BJ (cell line): ENCODE measurements around the gene CFAP97D2. TPM values are rescaled to one million over a fixed set of nuclear protein-coding genes. Genes with fewer than 3 reads are reported as not detected.

Experiments used
- CTCF ChIA-PET: fragments of 350-600 bp; formaldehyde crosslinking; extraction: SDS; loops from one replicate; lab custom pipeline; 2021; ENCODE audit warnings: antibody characterized with exemption, inconsistent platforms; lab: Yijun Ruan, JAX
- POLR2A ChIA-PET: fragments of 300-600 bp; sonication (Branson Sonifier 250); formaldehyde crosslinking; extraction: SDS; loops from one replicate; lab custom pipeline; 2021; ENCODE audit warnings: antibody characterized with exemption; lab: Charles Lee
- DNase-seq: peaks from one replicate; pipeline ENCODE4 v3.0.0-alpha.2; 2011; ENCODE audit warnings: low read depth
- H3K27me3 ChIP-seq: 2 replicates; pipeline ENCODE4 v1.6.0; 2011; ENCODE audit warnings: low read length; ENCODE audit not compliant: control insufficient read depth, insufficient read depth
- H3K36me3 ChIP-seq: 2 replicates; pipeline ENCODE4 v1.5.1; 2011; ENCODE audit warnings: low read length; ENCODE audit not compliant: control insufficient read depth, insufficient read depth
- H3K4me3 ChIP-seq: 2 replicates; pipeline ENCODE4 v1.5.1; 2011; ENCODE audit warnings: low read depth, mild to moderate bottlenecking, control low read depth, low read length
- CTCF ChIP-seq: IDR thresholded peaks from 2 replicates; pipeline ENCODE4 v1.5.1; 2011; ENCODE audit warnings: low read depth, mild to moderate bottlenecking, control low read depth, inconsistent platforms, low read length, moderate library complexity; ENCODE audit not compliant: insufficient read depth
- polyA plus RNA-seq: library from polyadenylated mRNA; depleted of rRNA; stranded (reverse); fragments of >200 nt; gene quantifications from 2 replicates; pipeline ENCODE4 v1.2.3, GENCODE V29; 2011

The CFAP97D2 gene
- polyA plus RNA-seq, 1 experiment: not detected

- H3K4me3 ChIP-seq: no peak overlapping the region
- no peaks in the 10 kb centered on the region for H3K36me3 ChIP-seq
- ChIA-PET CTCF (interaction anchor here (1.3 kb wide), 1 partner anchor 14 kb away, joined by 3 read pairs; no protein-coding TSS in a partner anchor), POLR2A (interaction anchor here (0.6 kb wide), 1 partner anchor 555 kb away, joined by 12 read pairs; no protein-coding TSS in a partner anchor)
- DNase-seq: no peak
- peaks cover 2% of the 10 kb centered on the region; the same call in 1 of the 2 replicates for H3K27me3 ChIP-seq
- TF ChIP-seq CTCF: no peak
Measured at GRCh38 chr13:114212158-114212495, 33.1 kb downstream of the CFAP97D2 start.

GRCh38 chr13:114213980-114214379 is 34.9 kb downstream of the CFAP97D2 start:
- Histone ChIP-seq H3K27me3 (peaks cover 2% of the 10 kb centered on the region; the same call in 1 of the 2 replicates), H3K36me3 (no peaks in the 10 kb centered on the region), H3K4me3 (no peak overlapping the region)
- CTCF ChIA-PET: interaction anchor here (0.7 to 0.9 kb wide), 2 partner anchors 12 to 164 kb away, joined by 3 read pairs; no protein-coding TSS in a partner anchor
- no peak for TF ChIP-seq CTCF
- POLR2A ChIA-PET: no interaction called here
- DNase-seq: no peak

- Histone ChIP-seq H3K27me3 (peaks cover 2% of the 10 kb centered on the region), H3K4me3 (no peak overlapping the region), H3K36me3 (no peaks in the 10 kb centered on the region)
- TF ChIP-seq CTCF: no peak
- POLR2A ChIA-PET: no interaction called here
- CTCF ChIA-PET: interaction anchor here (0.9 to 1.2 kb wide), 2 partner anchors 269 to 272 kb away, joined by 3 read pairs; no protein-coding TSS in a partner anchor
- no peak for DNase-seq
Measured at GRCh38 chr13:114219392-114219791, 40.3 kb downstream of the CFAP97D2 start.

- Histone ChIP-seq H3K27me3 (peaks cover 2% of the 10 kb centered on the region), H3K36me3 (no peaks in the 10 kb centered on the region), H3K4me3 (no peak overlapping the region)
- ChIA-PET POLR2A (no interaction called here), CTCF (interaction anchor here (0.7 to 1.3 kb wide), 3 partner anchors 76 to 262 kb away, joined by 3 to 4 read pairs (median 3); no protein-coding TSS in a partner anchor)
- no peak for DNase-seq
- TF ChIP-seq CTCF: no peak
Measured at GRCh38 chr13:114222461-114222968, 43.5 kb downstream of the CFAP97D2 start.

- H3K4me3 ChIP-seq: no peak overlapping the region
- ChIA-PET CTCF (interaction anchor here (0.6 to 1.3 kb wide), 4 partner anchors 133 to 271 kb away, joined by 3 to 4 read pairs (median 3); no protein-coding TSS in a partner anchor), POLR2A (interaction anchor here (0.6 kb wide), 1 partner anchor 273 kb away, joined by 4 read pairs; no protein-coding TSS in a partner anchor)
- no peaks in the 10 kb centered on the region for H3K36me3 ChIP-seq
- DNase-seq: no peak
- peaks cover 2% of the 10 kb centered on the region for H3K27me3 ChIP-seq
- TF ChIP-seq CTCF: no peak
Measured at GRCh38 chr13:114224201-114224600, 45.1 kb downstream of the CFAP97D2 start.
